Activated CD4-positive, alpha-beta T cell treated with anti-CD3 and anti-CD28 coated beads for 4 hours (primary cell): ENCODE measurements around the gene TAF3.
"Not testable (repeated sequence)": the region's sequence is repeated elsewhere in the genome, so short reads cannot be mapped to it uniquely, and the experiment has no call there.

Experiments
- DNase-seq, 2 donors: peaks; one replicate each; pipeline ENCODE4 v3.0.0-alpha.2; 2020

TAF3 gene

GRCh38 chr10:7984325-7984724, 166.0 kb downstream of the TAF3 start:
- no peak for DNase-seq

DNA sequence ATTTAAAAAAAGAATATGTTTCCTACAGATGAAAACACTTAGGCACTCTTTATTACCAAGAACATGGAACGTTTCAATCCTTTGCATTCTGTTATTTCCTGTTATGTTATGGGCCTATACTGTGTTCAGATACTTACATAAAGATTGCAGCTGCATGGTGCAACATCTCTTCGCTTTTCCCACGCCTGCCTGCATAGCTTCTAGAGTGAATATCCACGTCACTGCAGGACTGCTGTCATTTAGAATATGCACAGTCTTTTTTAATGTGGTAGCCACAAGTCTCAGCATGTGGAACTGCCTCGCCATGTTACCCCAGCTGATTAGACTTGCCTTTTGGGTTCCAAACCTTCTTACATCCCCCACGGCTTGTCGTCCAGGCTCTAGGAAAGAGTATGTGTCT, 166.6 kb downstream of the TAF3 start:
- no peak for DNase-seq

DNA sequence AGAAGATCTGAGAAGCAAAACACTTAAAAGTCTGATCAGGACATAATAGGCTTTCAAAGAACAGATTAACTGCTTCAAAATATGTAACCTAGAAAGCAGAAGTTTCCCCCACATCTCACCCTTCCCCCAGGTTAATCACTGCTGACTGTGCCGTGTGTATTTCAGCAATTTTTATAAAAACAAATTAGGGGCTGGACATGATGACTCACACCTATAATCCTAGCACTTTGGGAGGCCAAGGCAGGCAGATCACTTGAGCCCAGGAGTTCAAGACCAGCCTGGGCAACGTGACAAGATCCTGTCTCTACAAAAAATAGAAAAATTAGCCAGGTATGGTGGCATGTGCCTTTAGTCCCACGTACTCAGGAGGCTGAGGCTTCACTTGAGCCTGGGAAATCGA, 168.5 kb downstream of the TAF3 start:
- no peak for DNase-seq

GRCh38 chr10:7988989-7989388, 170.7 kb downstream of the TAF3 start:
- DNase-seq = no peak

- DNase-seq = no peak
These were observed 180.5 kb downstream of the TAF3 start for GRCh38 chr10:7998831-7999230.

- no peak for DNase-seq
These were observed 186.2 kb downstream of the TAF3 start for GRCh38 chr10:8004469-8005000.

DNA sequence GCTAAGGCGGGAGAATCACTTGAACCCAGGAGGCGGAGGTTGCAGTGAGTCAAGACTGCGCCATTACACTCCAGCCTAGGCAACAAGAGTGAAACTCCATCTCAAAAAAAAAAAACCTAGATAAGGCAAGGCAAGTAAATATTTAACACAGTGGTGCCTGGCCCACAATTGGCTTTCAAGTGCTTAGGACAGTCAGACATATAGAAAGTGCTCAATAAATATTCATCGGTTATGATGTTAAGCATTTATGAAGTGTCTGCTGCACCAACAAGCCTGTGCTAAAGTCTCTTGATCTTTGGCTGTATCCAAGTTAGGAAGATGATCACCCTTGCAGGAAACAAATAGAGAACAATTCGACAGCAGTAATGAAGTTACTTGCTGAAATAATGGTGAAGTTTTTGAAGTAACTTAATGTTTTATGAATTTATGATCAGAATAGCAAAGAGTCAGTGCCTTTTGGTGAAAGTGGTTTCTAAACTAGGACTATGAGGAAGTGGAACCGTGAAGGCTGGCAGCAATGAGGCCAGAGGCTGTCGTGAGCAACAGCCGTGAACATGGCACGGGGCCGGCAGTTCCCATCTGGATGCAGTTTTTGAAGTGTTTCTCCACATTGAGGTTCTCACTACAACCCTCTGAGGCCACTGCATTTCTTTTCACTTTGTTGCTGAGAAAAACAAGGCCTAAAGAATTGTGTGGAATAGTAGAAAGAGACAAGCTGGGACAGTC, 188.1 kb downstream of the TAF3 start:
- DNase-seq = no peak

- no peak for DNase-seq
These were observed 190.7 kb downstream of the TAF3 start for GRCh38 chr10:8009031-8009430.

DNA sequence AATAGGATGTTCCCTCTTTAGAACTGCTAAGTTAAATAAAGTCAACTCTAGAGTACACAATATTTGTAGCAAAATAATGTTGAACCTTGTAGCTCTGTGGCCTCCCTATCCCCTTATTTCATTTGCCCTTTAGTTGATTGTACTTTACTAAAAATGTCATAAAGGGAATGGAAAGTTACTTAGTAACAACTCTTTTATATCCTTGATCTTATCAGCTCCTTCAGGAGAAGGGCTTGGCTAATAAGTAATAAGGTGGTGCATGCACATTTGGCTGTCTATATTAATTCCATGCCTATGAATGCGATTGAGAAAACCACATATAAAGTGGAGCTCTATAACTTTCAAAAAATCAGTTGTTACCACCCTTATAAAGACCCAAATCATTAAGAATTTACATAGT, 194.7 kb downstream of the TAF3 start:
- DNase-seq = no peak

DNA sequence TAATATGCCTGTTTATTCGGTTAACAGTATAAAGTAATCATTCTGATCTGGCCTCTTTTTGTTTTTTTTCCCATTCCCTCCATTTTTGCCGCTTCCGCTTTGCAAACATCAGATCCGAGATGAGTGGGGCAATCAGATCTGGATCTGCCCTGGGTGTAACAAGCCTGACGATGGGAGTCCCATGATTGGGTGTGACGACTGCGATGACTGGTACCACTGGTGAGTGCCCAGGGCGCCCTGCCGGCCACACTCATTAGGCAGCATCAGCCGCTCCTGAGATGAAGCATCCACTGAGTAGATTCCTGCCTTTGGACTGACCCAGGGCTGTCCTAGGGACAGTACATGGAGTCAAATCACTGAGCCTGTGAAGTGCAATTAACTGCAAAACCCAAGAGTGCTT, 195.3 kb downstream of the TAF3 start:
- DNase-seq = no peak

- DNase-seq = no peak
These were observed 196.3 kb downstream of the TAF3 start for GRCh38 chr10:8014649-8015048.

- DNase-seq = no peak
These were observed 199.0 kb downstream of the TAF3 start for GRCh38 chr10:8017277-8017676.

- DNase-seq = no peak
These were observed 205.0 kb downstream of the TAF3 start for GRCh38 chr10:8023321-8023720.

GRCh38 chr10:8023851-8024250, 205.5 kb downstream of the TAF3 start:
- DNase-seq = no peak

DNA sequence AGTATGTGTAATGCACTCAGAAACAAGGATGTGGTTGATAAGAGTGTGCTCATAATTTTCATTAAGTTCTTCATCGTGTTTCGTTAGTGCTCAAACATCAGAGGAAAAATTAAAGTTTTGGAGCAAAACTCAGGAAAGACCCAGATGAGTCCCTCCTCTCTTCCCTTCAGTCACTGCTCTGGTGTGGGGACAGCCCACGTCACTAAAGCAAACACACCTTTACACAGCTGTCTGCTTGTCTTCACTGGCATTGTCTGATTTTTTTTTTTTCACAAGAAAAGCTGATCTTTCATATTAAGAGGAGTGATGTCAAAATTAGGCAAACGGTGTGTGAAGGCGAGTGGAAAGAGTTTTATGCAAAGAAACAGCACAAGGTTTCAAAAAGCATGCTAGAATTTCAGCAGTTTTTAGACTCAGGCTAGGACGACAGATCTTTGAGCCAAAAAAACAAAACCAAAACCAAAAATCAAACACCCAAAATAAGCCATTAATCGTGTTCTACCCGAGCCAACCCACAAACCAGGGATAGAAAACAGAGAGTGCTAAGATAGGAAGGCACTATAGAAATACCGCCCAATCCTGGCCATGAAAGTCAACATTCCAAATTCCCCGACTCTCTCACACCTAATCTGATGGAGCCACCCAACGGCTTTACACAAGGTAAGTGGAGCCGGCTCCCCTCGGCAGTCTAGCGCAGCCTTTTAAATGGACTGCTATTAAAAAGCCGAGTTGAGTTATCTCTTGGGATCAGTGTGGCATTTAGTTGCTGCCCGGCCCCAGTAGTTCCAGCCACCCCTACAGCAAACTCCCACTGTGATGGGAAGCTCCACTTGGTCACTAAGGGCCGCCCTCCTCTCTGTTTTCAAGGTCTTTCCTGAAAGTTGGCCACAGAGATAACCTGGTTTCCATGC, 208.3 kb downstream of the TAF3 start:
- DNase-seq = no peak

DNA sequence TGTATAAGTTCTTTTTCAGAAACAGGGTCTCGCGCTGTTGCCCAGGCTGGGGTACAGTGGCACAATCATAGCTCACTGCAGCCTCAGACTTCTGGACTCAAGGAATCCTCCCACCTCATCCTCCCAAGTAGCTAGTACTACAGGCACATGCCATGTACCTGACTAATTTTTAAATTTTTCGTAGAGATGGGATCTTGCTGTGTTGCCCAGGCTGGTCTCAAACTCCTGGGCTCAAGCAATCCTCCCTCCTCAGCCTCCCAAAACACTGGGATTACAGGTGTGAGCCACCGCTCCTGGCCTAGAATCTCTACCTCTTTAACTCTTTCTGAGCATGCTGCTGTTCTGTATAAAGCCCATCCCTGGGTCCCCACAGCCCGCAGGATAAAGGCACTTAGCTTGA, 212.9 kb downstream of the TAF3 start:
- DNase-seq = not testable (repeated sequence)

GRCh38 chr10:8032558-8032957, 214.3 kb downstream of the TAF3 start:
- no peak for DNase-seq

DNA sequence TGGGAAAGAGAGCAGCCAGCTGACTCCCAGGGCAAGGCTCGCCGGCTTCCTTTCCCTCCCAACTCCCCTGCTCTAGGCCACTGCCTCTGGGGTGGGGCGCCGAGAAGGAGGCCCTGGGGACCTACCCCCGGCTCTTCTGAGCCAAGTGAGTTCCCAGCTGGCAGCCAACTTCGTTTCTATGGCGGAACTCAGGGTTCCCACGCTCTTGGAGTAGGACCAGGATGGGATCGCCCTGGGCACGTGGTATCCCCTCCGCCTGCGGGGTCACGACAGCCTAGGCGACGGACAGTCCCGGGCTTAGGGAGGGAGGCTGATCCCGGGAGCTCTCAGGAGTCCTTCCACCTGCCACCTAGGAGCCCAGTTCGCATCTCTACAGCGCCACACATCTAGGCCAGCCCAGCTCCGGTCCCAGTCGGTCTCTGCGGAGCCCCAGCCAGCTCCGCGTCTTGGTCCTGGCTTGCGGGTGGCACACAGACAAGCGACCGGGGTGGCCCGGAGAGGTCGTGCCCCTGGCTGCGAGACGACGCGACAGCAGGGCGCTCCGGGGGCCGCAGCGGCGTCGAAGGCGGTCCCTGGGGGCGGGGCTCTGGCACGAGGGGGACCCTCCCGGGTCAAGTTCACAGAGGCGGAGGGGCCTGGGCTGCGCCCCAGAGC, 215.6 kb downstream of the TAF3 start:
- no peak for DNase-seq

GRCh38 chr10:8034466-8035005, 216.2 kb downstream of the TAF3 start:
- no peak for DNase-seq

GRCh38 chr10:8035006-8035640, 216.8 kb downstream of the TAF3 start:
- no peak for DNase-seq

- no peak for DNase-seq
These were observed 217.6 kb downstream of the TAF3 start for GRCh38 chr10:8035641-8036470.
